K562 treated with DMSO at 1 percent for 4 hours (cell line): Measurements from ENCODE around the gene ACKR3. TPM values are rescaled to one million over a fixed set of nuclear protein-coding genes. Genes with fewer than 3 reads are reported as not detected.

Source experiments
- total RNA-seq: library from RNA; unstranded; fragments of 300-600 nt; gene quantifications from 2 replicates; pipeline ENCODE4 v1.2.3, GENCODE V29; 2022; ENCODE audit not compliant: insufficient read depth

Gene ACKR3
- total RNA-seq: not detected in 2 replicates

GRCh38 chr2:236569573-236569973 lies at the start of gene ACKR3:
TSS of gene ACKR3 (plus strand) at chr2:236569825. CDS start at chr2:236580466, 10,641 bp downstream.

